H1 (cell line): ENCODE data around the gene CHCHD3. TPM values are rescaled to one million over a fixed set of nuclear protein-coding genes. Genes with fewer than 3 reads are reported as not detected.

Source experiments
- CTCF ChIA-PET: fragments of 300-600 bp; sonication (Branson Sonifier 250); formaldehyde crosslinking; loops from one replicate; lab custom pipeline; 2021; ENCODE audit not compliant: partially characterized antibody; lab: Charles Lee
- POLR2A ChIA-PET: fragments of 300-600 bp; sonication (Branson Sonifier 250); formaldehyde crosslinking; loops from one replicate; lab custom pipeline; 2021; ENCODE audit warnings: inconsistent platforms; ENCODE audit not compliant: partially characterized antibody; lab: Charles Lee
- DNase-seq, 2 experiments: peaks; one replicate each; pipeline versions ENCODE4 v3.0.0 to v3.0.0-alpha.2; 2010 to 2022; ENCODE audit warnings: low spot score in 2 of 2, low read depth in 1 of 2, mixed read lengths in 1 of 2
- FAIRE-seq: peaks from 2 replicates; lab custom pipeline; 2011; peaks lifted over from hg19 to GRCh38; lab: Jason Lieb, UNC
- H2AFZ ChIP-seq: 2 replicates; pipeline ENCODE4 v1.8.1; 2012; ENCODE audit warnings: low read length, inconsistent platforms
- H2AK5ac ChIP-seq: 2 replicates; pipeline ENCODE4 v1.6.1; 2013; ENCODE audit warnings: low read depth, low read length
- H2BK120ac ChIP-seq: replicated peaks from 2 replicates; pipeline ENCODE3; 2013; ENCODE audit warnings: low read depth, low read length, inconsistent platforms
- H2BK12ac ChIP-seq: 2 replicates; pipeline ENCODE4 v1.6.1; 2013; ENCODE audit warnings: low read depth, low read length
- H2BK15ac ChIP-seq: 2 replicates; pipeline ENCODE4 v1.6.1; 2013; ENCODE audit warnings: low read length
- H2BK20ac ChIP-seq: 2 replicates; pipeline ENCODE4 v1.6.1; 2013; ENCODE audit warnings: low read length
- H2BK5ac ChIP-seq: 2 replicates; pipeline ENCODE4 v1.6.1; 2013; ENCODE audit warnings: low read depth, low read length
- H3K14ac ChIP-seq: 2 replicates; pipeline ENCODE4 v1.6.1; 2013; ENCODE audit warnings: inconsistent platforms; ENCODE audit not compliant: insufficient read length
- H3K18ac ChIP-seq: 2 replicates; pipeline ENCODE4 v1.6.1; 2013; ENCODE audit warnings: low read length; ENCODE audit errors: extremely low read depth
- H3K23ac ChIP-seq: 2 replicates; pipeline ENCODE4 v1.6.1; 2013; ENCODE audit warnings: inconsistent platforms; ENCODE audit not compliant: insufficient read length
- H3K23me2 ChIP-seq: 2 replicates; pipeline ENCODE4 v1.6.1; 2013; ENCODE audit warnings: low read depth, low read length
- H3K27ac ChIP-seq: 2 replicates; pipeline ENCODE4 v1.6.1; 2011; ENCODE audit warnings: low read depth, low read length, inconsistent platforms
- H3K27me3 ChIP-seq, 4 experiments: replicated peaks in 1 of 4; 1 replicate in 1 of 4; 2 replicates in 3 of 4; pipeline versions ENCODE4 v1.6.1 to v1.8.1; 2011 to 2013; ENCODE audit warnings: low read length in 3 of 4, mild to moderate bottlenecking in 3 of 4, inconsistent platforms in 2 of 4, mixed read lengths in 2 of 4, moderate library complexity in 1 of 4; ENCODE audit not compliant: control insufficient read depth in 3 of 4, insufficient read depth in 3 of 4; ENCODE audit errors: extremely low read depth in 1 of 4
- H3K36me3 ChIP-seq, 4 experiments: 2 replicates each; pipeline versions ENCODE4 v1.6.1 to v1.8.1; 2011 to 2013; ENCODE audit warnings: mild to moderate bottlenecking in 4 of 4, low read length in 3 of 4, moderate library complexity in 2 of 4, control low read depth in 1 of 4, inconsistent platforms in 1 of 4; ENCODE audit not compliant: insufficient read depth in 4 of 4, control insufficient read depth in 2 of 4
- H3K4ac ChIP-seq: replicated peaks from 2 replicates; pipeline ENCODE3; 2013; ENCODE audit warnings: low read length, low read depth, mixed read lengths, inconsistent platforms; ENCODE audit not compliant: insufficient read length
- H3K4me1 ChIP-seq, 4 experiments: replicated peaks in 1 of 4; 1 replicate in 1 of 4; 2 replicates in 3 of 4; pipeline versions ENCODE4 v1.6.1 to v1.8.1; 2011 to 2013; ENCODE audit warnings: low read length in 3 of 4, inconsistent platforms in 2 of 4, mixed read lengths in 1 of 4; ENCODE audit not compliant: insufficient read depth in 4 of 4, control insufficient read depth in 3 of 4
- H3K4me2 ChIP-seq, 2 experiments: 2 replicates each; pipeline versions ENCODE4 v1.6.1 to v1.8.1; 2011 to 2013; ENCODE audit warnings: low read depth in 2 of 2, low read length in 2 of 2, control low read depth in 1 of 2, inconsistent platforms in 1 of 2, mild to moderate bottlenecking in 1 of 2; ENCODE audit not compliant: insufficient read depth in 1 of 2
- H3K4me3 ChIP-seq, 4 experiments: fragments of 200-600, 300-600 bp in 1 of 4; sonication (generic), shearing (Covaris generic), sonication (Bioruptor Twin) in 1 of 4; 2 replicates each; pipeline versions ENCODE4 v1.5.1 to v1.8.1; 2011 to 2016; ENCODE audit warnings: low read length in 4 of 4, low read depth in 3 of 4, control low read depth in 2 of 4, inconsistent platforms in 2 of 4, mild to moderate bottlenecking in 2 of 4, mixed read lengths in 1 of 4, moderate library complexity in 1 of 4; ENCODE audit not compliant: insufficient read depth in 2 of 4; ENCODE audit errors: extremely low read depth in 1 of 4
- H3K56ac ChIP-seq: replicated peaks from 2 replicates; pipeline ENCODE3; 2013; ENCODE audit warnings: low read depth, mild to moderate bottlenecking, mixed read lengths, low read length, inconsistent platforms; ENCODE audit not compliant: insufficient read length
- H3K79me1 ChIP-seq: 2 replicates; pipeline ENCODE4 v1.6.1; 2013; ENCODE audit warnings: low read depth, low read length, control low read depth
- H3K79me2 ChIP-seq, 2 experiments: 2 replicates each; pipeline versions ENCODE4 v1.6.1 to v1.8.1; 2012 to 2013; ENCODE audit warnings: low read length in 2 of 2, mild to moderate bottlenecking in 2 of 2, inconsistent platforms in 1 of 2; ENCODE audit not compliant: insufficient read depth in 2 of 2, control insufficient read depth in 1 of 2
- H3K9ac ChIP-seq, 4 experiments: replicated peaks in 1 of 4; 1 replicate in 1 of 4; 2 replicates in 3 of 4; pipeline versions ENCODE4 v1.6.1 to v1.8.1; 2011 to 2013; ENCODE audit warnings: low read depth in 3 of 4, low read length in 3 of 4, control low read depth in 2 of 4, mild to moderate bottlenecking in 2 of 4, moderate library complexity in 2 of 4, inconsistent platforms in 1 of 4; ENCODE audit errors: extremely low read depth in 1 of 4
- H3K9me3 ChIP-seq, 2 experiments: 2 replicates each; pipeline versions ENCODE4 v1.6.1 to v1.8.1; 2012 to 2013; ENCODE audit warnings: mild to moderate bottlenecking in 2 of 2, moderate library complexity in 2 of 2, control low read depth in 1 of 2, inconsistent platforms in 1 of 2, low read depth in 1 of 2, low read length in 1 of 2, mixed read lengths in 1 of 2; ENCODE audit not compliant: insufficient read depth in 2 of 2
- H4K20me1 ChIP-seq, 2 experiments: replicated peaks in 1 of 2; 2 replicates each; pipeline versions ENCODE3 to v1.8.1; 2011 to 2013; ENCODE audit warnings: inconsistent platforms in 2 of 2, low read length in 2 of 2, mild to moderate bottlenecking in 1 of 2; ENCODE audit not compliant: insufficient read depth in 2 of 2, control insufficient read depth in 1 of 2
- H4K5ac ChIP-seq: 2 replicates; pipeline ENCODE4 v1.6.1; 2013; ENCODE audit warnings: low read length, low read depth, mixed read lengths, inconsistent platforms; ENCODE audit not compliant: insufficient read length
- H4K8ac ChIP-seq: 2 replicates; pipeline ENCODE4 v1.8.0; 2013; ENCODE audit warnings: mild to moderate bottlenecking, moderate library complexity, low read length, inconsistent platforms; ENCODE audit not compliant: insufficient read depth; ENCODE audit errors: extremely low read depth
- H4K91ac ChIP-seq: replicated peaks from 2 replicates; pipeline ENCODE3; 2013; ENCODE audit warnings: low read length, mixed read lengths, inconsistent platforms; ENCODE audit not compliant: insufficient read length
- CTCF ChIP-seq, 3 experiments: IDR thresholded peaks; 1 replicate in 2 of 3; 2 replicates in 1 of 3; pipeline versions ENCODE4 v1.5.1 to v1.6.1; 2011; ENCODE audit warnings: low read length in 3 of 3, mild to moderate bottlenecking in 3 of 3, inconsistent platforms in 2 of 3, low read depth in 1 of 3, moderate library complexity in 1 of 3; ENCODE audit not compliant: insufficient read depth in 1 of 3; ENCODE audit errors: control extremely low read depth in 1 of 3
- SIN3A ChIP-seq, 2 experiments: IDR thresholded peaks in 1 of 2; conservative IDR thresholded peaks in 1 of 2; 2 replicates each; pipeline ENCODE4 v1.6.1; 2011 to 2012; ENCODE audit warnings: low read length in 2 of 2, improper control_type of control experiment in 1 of 2, low read depth in 1 of 2, mild to moderate bottlenecking in 1 of 2
- WGBS, 2 experiments: shearing (Covaris generic) in 1 of 2; methylation state at CpG; one replicate each; pipeline versions ENCODE4 v1.1.6 to v1.1.7; 2013 to 2015; ENCODE audit warnings: low lambda C conversion rate in 2 of 2, mixed read lengths in 2 of 2, inconsistent platforms in 1 of 2, low coverage in 1 of 2, missing lambda C conversion rate in 1 of 2; ENCODE audit not compliant: insufficient replicate concordance in 2 of 2, insufficient coverage in 1 of 2, insufficient read length in 1 of 2; ENCODE audit errors: extremely low coverage in 1 of 2, missing lambda C conversion rate in 1 of 2; 5-methylcytosine and 5-hydroxymethylcytosine counted together
- polyA plus RNA-seq, 7 experiments: library from polyadenylated mRNA; depleted of rRNA in 3 of 7; stranded (reverse) in 5 of 7; unstranded in 2 of 7; fragments of >200 nt in 5 of 7; fragments of 200-250 nt in 2 of 7; gene quantifications; 1 replicate in 5 of 7; 2 replicates in 1 of 7; 4 replicates in 1 of 7; pipeline versions ENCODE4 v1.2.1 to v1.2.3, GENCODE V29; 2011 to 2013; ENCODE audit warnings: missing spikeins in 2 of 7, mixed read lengths in 2 of 7
- total RNA-seq: library from RNA; stranded (reverse); fragmentation: NEBNext Ultra II Directional; extraction: Animal tissue kit (Norgen Biotek cat#: 25700); gene quantifications from 2 replicates; pipeline ENCODE4 v1.2.1, GENCODE V29; 2021

CHCHD3 gene
- total and polyA plus RNA-seq, 2 of the 8 experiments (the other 6 are each of a cell fraction or from before 2014, with no cell fraction given): 42.9 to 137 TPM

DNA sequence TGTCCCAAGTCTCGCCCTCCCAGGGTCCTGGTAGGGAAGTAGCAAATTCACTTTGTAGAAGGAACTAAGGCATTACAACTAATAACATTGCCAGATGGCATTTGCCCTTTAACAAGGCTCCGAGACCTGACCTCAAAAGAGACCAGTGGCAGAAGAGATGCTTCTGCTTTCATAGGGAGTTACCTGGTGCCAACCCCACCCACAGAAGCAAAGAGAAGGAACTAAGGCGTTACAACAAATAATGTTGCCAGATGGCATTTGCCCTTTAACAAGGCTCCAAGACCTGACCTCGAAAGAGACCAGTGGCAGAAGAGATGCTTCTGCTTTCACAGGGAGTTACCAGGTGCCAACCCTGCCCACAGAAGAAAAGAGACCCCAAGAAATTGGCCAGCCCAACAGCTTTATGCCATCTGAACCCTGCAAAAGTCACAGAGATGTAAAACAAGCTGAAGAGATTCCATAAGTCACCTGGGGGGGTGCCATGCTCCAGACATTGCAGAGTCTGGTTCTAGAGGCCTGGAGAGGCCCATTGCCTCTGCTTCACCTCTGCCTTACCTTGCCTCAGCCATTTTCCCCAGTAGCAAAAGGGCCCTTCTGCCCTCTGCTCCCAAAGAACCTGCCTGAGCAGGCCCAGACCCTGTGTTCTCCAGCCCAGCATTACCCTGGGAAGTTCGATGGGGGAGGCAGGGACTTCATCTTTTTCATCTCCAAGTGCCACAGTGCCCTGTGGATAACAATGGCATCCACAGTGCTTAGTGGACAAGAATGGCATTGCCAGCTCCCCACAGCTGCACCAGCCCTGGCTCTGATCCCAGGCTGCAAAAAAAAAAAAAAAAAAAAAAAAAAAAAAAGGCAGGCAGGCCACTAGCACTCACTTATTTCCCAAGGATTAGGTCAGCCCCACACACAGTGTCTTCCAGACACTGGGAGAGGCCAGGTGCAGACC lies 326.1 kb downstream of the CHCHD3 start:
- no peak for FAIRE-seq
- WGBS, 2 experiments: 82% methylated on average over 5 of the region's 5 CpGs; no CpG with 5 or more reads in 1 of the 2 experiments

More for the DNA sequence above, 326.1 kb downstream of the CHCHD3 start:
- DNase-seq: no peak
- Histone ChIP-seq H3K79me2 (no peaks in the 10 kb centered on the region), H2BK20ac (no peak overlapping the region), H3K4me3 (no peak overlapping the region), H3K27ac (no peak overlapping the region), H3K79me1 (no peaks in the 10 kb centered on the region), H4K20me1 (no peaks in the 10 kb centered on the region), H2BK5ac (no peak overlapping the region), H3K9me3 (no peaks in the 10 kb centered on the region), H2BK15ac (no peak overlapping the region), H3K23ac (no peak overlapping the region), H4K8ac (no peak overlapping the region), H3K4me1 (peaks cover 1 to 5% (median 3%) of the 10 kb centered on the region in 4 experiments; a peak in 5 of 7 replicates), H2BK12ac (no peak overlapping the region)
- CTCF ChIA-PET: interaction anchor here (0.7 kb wide), 1 partner anchor 56 kb away, joined by 3 read pairs; no protein-coding TSS in a partner anchor
- TF ChIP-seq CTCF (IDR thresholded peaks at IDR 0.05; ENCODE audit: control extremely low read depth in 1 of 3, insufficient read depth in 1 of 3, low read depth in 1 of 3, low read length in 3 of 3) (peak in 1 of 3 experiments; percentile 9; a peak in 1 of 4 replicates), SIN3A (conservative IDR thresholded peaks at IDR 0.05 in 1 of 2, IDR thresholded peaks at IDR 0.05 in 1 of 2; ENCODE audit: low read depth in 1 of 2, low read length in 2 of 2) (no peak)
- TF ChIP-seq, all 59 proteins: peak for 1
- no peak overlapping the region for H3K9ac ChIP-seq
- no peak overlapping the region for H2AFZ ChIP-seq
- no peak overlapping the region for H3K18ac ChIP-seq
- no peaks in the 10 kb centered on the region for H3K36me3 ChIP-seq
- no peak overlapping the region for H3K4me2 ChIP-seq
- H3K27me3 ChIP-seq: no peaks in the 10 kb centered on the region
- H3K56ac ChIP-seq: no peak overlapping the region
- no peak overlapping the region for H2AK5ac ChIP-seq
- H4K5ac ChIP-seq: no peak overlapping the region
- H3K14ac ChIP-seq: no peak overlapping the region
- POLR2A ChIA-PET: no interaction called here
- no peak overlapping the region for H4K91ac ChIP-seq
- no peak overlapping the region for H2BK120ac ChIP-seq
- H3K23me2 ChIP-seq: no peaks in the 10 kb centered on the region
- no peak overlapping the region for H3K4ac ChIP-seq
